Mesodermal cell (in vitro differentiated cells): ENCODE data around the gene DEFB129.

ENCODE experiments used
- H3K27ac ChIP-seq: 2 replicates; pipeline ENCODE4 v1.7.0; 2013; ENCODE audit warnings: mild to moderate bottlenecking, low read depth, low read length, moderate library complexity; ENCODE audit not compliant: severe bottlenecking
- H3K36me3 ChIP-seq: 2 replicates; pipeline ENCODE4 v1.7.1; 2013; ENCODE audit warnings: mild to moderate bottlenecking, low read length, moderate library complexity; ENCODE audit not compliant: control insufficient read depth, insufficient read depth
- H3K4me1 ChIP-seq: one replicate; pipeline ENCODE4 v1.7.1; 2013; ENCODE audit warnings: mild to moderate bottlenecking, low read length; ENCODE audit not compliant: insufficient read depth, control insufficient read depth, poor library complexity, severe bottlenecking
- H3K4me3 ChIP-seq: 2 replicates; pipeline ENCODE4 v1.7.0; 2013; ENCODE audit warnings: low read length, control low read depth, mild to moderate bottlenecking; ENCODE audit not compliant: insufficient read depth, poor library complexity, severe bottlenecking; ENCODE audit errors: extremely low read depth
- H3K9me3 ChIP-seq: 2 replicates; pipeline ENCODE4 v1.7.1; 2013; ENCODE audit warnings: mild to moderate bottlenecking, low read length, moderate library complexity; ENCODE audit not compliant: control insufficient read depth
- WGBS, 2 experiments: methylation state at CpG; one replicate each; pipeline ENCODE4 v1.1.5; 2013; ENCODE audit warnings: missing lambda C conversion rate in 2 of 2; ENCODE audit not compliant: insufficient coverage in 2 of 2; 5-methylcytosine and 5-hydroxymethylcytosine counted together

DEFB129 gene

GRCh38 chr20:273884-274283, 46.8 kb downstream of the DEFB129 start:
- no peaks in the 10 kb centered on the region for H3K4me1 ChIP-seq
- H3K36me3 ChIP-seq: peaks cover 59% of the 10 kb centered on the region
- H3K4me3 ChIP-seq: no peak overlapping the region
- 50 to 67% methylated on average over 2 to 3 of the region's 3 CpGs for WGBS, 2 experiments
- no peaks in the 10 kb centered on the region for H3K9me3 ChIP-seq
- H3K27ac ChIP-seq: no peak overlapping the region

DNA sequence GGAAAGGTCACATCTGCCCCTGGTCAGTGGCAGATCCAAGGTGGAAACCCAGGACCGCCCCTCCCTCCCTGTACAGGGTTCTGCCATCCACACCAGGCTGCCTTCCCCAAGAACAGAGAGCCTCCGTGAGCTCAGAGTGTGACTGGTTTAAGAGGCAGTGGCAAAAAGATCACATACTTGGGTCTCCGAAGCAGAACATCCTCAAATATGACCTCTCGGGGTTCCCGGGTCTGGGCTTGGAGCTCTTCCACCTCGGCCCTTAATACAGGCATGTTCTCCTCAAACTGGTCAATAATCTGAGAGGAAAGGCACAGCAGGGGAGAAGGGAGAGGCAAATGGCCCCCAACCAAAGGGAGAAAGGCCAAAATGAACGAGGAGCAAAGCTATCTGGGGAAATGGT, 48.7 kb downstream of the DEFB129 start:
- H3K4me1 ChIP-seq: no peaks in the 10 kb centered on the region
- 96 to 99% methylated on average over 4 to 5 of the region's 7 CpGs for WGBS, 2 experiments
- H3K9me3 ChIP-seq: no peaks in the 10 kb centered on the region
- no peak overlapping the region for H3K4me3 ChIP-seq
- H3K27ac ChIP-seq: no peak overlapping the region
- peaks cover 71% of the 10 kb centered on the region for H3K36me3 ChIP-seq

DNA sequence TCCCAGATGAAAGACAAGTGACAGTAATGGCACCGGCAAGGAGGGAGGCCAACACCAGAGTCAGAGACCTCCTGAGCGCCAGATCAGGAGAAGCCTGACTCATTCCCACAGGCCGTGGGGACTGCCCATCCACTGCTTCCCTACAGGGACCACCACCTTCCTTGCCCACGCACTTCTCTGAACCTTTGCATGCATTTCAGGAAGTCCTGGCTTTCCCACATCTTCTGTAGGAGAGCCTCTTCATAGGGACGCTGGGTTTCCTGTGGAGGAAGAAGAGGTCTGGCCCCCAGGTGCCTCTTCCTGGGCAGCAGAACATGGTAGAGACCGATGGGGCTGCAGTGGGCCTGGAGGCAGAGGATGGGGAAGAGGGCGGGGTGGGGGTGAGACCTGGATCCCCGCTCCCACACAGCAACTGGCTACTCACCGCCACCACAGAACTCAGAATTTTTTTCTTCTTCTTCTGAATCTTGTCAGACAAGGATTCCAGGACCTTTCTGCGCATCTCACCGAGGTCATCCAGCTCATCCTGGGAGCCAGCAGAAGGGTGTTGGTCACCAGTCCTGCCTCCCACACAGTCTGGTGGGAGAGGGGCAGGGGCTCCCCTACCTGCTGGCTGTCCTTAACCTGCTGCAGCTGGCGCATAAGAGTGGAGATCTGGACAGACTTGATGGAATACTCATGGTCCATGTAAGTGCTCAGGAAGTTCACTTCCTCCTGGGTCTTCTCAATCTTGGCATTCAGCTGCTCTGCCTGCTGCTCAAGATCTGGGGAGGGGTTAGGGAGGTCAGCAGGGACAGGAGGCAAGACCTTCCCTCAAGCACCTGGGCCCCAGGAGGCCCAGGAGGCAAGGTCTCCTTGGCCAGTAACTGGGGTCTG, 49.8 kb downstream of the DEFB129 start:
- Histone ChIP-seq H3K9me3 (no peaks in the 10 kb centered on the region), H3K27ac (no peak overlapping the region), H3K4me3 (no peak overlapping the region), H3K4me1 (no peaks in the 10 kb centered on the region), H3K36me3 (peaks cover 75% of the 10 kb centered on the region)
- WGBS, 2 experiments: 90 to 99% methylated on average over 7 to 8 of the region's 12 CpGs

- Histone ChIP-seq H3K27ac (no peak overlapping the region), H3K4me1 (no peaks in the 10 kb centered on the region), H3K9me3 (no peaks in the 10 kb centered on the region), H3K4me3 (no peak overlapping the region), H3K36me3 (peaks cover 81% of the 10 kb centered on the region)
- 0% methylated on average over 1 of the region's 3 CpGs for WGBS, 2 experiments
Observed at GRCh38 chr20:277496-277781, 50.4 kb downstream of the DEFB129 start.

- no peaks in the 10 kb centered on the region for H3K4me1 ChIP-seq
- H3K9me3 ChIP-seq: no peaks in the 10 kb centered on the region
- 80 to 100% methylated on average over 2 to 3 of the region's 5 CpGs for WGBS, 2 experiments
- no peak overlapping the region for H3K4me3 ChIP-seq
- no peak overlapping the region for H3K27ac ChIP-seq
- peaks cover 86% of the 10 kb centered on the region for H3K36me3 ChIP-seq
Observed at GRCh38 chr20:278181-278580, 51.1 kb downstream of the DEFB129 start.

DNA sequence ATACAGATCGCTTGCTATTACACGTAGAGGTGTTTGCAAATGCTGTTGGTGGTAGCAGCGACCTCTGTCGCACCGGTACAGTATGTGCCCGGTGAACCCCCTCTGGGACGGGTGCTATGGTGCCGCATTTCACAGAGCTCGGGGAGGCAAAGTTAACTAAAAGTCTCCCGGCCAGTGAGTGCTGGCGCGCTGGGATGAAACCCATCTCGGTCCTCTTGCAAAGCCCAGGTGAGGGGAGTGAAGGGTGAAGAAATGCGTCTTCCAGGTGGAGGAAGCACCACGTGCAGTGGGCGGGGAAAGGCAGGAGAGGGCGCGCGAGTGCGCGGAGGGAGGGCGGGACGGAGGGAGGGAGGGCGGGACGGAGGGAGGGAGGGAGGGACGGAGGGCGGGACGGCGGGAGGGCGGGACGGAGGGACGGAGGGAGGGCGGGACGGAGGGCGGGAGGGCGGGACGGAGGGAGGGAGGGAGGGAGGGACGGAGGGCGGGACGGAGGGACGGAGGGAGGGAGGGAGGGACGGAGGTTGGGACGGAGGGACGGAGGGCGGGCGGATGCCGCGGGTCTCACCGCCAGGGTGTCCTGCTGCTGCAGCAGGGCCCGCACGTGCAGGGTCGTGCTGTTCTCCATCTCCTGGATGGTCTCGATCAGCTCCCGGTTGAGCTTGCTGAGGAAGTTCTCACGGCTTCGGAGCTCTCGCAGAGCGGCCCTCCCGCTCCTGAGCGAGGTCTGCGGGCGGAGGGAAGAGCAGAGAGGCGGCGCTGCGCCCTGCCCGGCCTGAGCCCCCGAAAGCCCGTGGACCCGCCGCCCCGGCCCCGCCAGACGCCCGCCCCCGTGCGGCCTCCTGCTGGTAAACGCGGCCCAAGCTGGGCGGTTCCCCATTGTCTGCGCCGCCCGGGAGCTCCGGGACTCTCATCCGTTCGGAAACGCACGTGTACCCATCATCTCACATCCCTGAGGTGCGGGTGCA, 51.8 kb downstream of the DEFB129 start:
- Histone ChIP-seq H3K27ac (no peak overlapping the region), H3K4me3 (no peak overlapping the region), H3K4me1 (no peaks in the 10 kb centered on the region), H3K9me3 (no peaks in the 10 kb centered on the region), H3K36me3 (peaks cover 92% of the 10 kb centered on the region)
- WGBS, 2 experiments: 57 to 64% methylated on average over 33 to 62 of the region's 88 CpGs
